Measurements from ENCODE around the gene EIF4E1B. TPM values are rescaled to one million over a fixed set of nuclear protein-coding genes. Genes with fewer than 3 reads are reported as not detected.

Gene EIF4E1B
- total and polyA plus RNA-seq, 4 donors: not detected

- H3K4me3 ChIP-seq (ENCODE audit: low read depth in 1 of 3, low read length in 3 of 3): no peak overlapping the region
- DNase-seq (ENCODE audit: low spot score): no peak
- peaks cover 0 to 5% (median 5%) of the 10 kb centered on the region in 4 donors for H3K4me1 ChIP-seq (ENCODE audit: control insufficient read depth in 4 of 4, insufficient read depth in 4 of 4, low read length in 3 of 4)
- peaks cover 2 to 16% (median 6%) of the 10 kb centered on the region in 4 donors for H3K27me3 ChIP-seq (ENCODE audit: control insufficient read depth in 4 of 4, insufficient read depth in 4 of 4, low read length in 3 of 4)
- H3K27ac ChIP-seq (ENCODE audit: low read depth in 1 of 2, low read length in 2 of 2): no peak overlapping the region
- no peaks in the 10 kb centered on the region for H3K9me3 ChIP-seq (ENCODE audit: control insufficient read depth in 4 of 4, low read length in 3 of 4)
- no peak for TF ChIP-seq GABPA (IDR thresholded peaks at IDR 0.05 in 1 of 2, conservative IDR thresholded peaks at IDR 0.05 in 1 of 2)
- no peak for TF ChIP-seq FOXA2 (IDR thresholded peaks at IDR 0.05)
- no peak for TF ChIP-seq RAD21 (IDR thresholded peaks at IDR 0.05)
- TF ChIP-seq FOXA1 (IDR thresholded peaks at IDR 0.05): no peak
- no peak overlapping the region for H3K9ac ChIP-seq (ENCODE audit: low read depth in 1 of 2, low read length in 2 of 2)
- WGBS: 26% methylated on average over 6 of the region's 6 CpGs
- no peaks in the 10 kb centered on the region for H3K36me3 ChIP-seq (ENCODE audit: control insufficient read depth in 4 of 4, insufficient read depth in 3 of 4, low read depth in 1 of 4, low read length in 3 of 4)
These were observed 3.1 kb downstream of the EIF4E1B start for GRCh38 chr5:176633598-176633997.

- WGBS: 48% methylated on average over 9 of the region's 9 CpGs
- no peak overlapping the region for H3K27ac ChIP-seq (ENCODE audit: low read depth in 1 of 2, low read length in 2 of 2)
- no peak overlapping the region for H3K4me3 ChIP-seq (ENCODE audit: low read depth in 1 of 3, low read length in 3 of 3)
- H3K9me3 ChIP-seq (ENCODE audit: control insufficient read depth in 4 of 4, low read length in 3 of 4): no peaks in the 10 kb centered on the region
- no peak overlapping the region for H3K9ac ChIP-seq (ENCODE audit: low read depth in 1 of 2, low read length in 2 of 2)
- H3K27me3 ChIP-seq (ENCODE audit: control insufficient read depth in 4 of 4, insufficient read depth in 4 of 4, low read length in 3 of 4): peaks cover 0 to 3% (median 1%) of the 10 kb centered on the region in 4 donors
- no peaks in the 10 kb centered on the region for H3K36me3 ChIP-seq (ENCODE audit: control insufficient read depth in 4 of 4, insufficient read depth in 3 of 4, low read depth in 1 of 4, low read length in 3 of 4)
- no peak for DNase-seq (ENCODE audit: low spot score)
- no peak for TF ChIP-seq NR2F2 (IDR thresholded peaks at IDR 0.05)
- TF ChIP-seq HNF4A (conservative IDR thresholded peaks at IDR 0.05): no peak
- TF ChIP-seq GABPA (IDR thresholded peaks at IDR 0.05 in 1 of 2, conservative IDR thresholded peaks at IDR 0.05 in 1 of 2): no peak
- TF ChIP-seq ATF3 (IDR thresholded peaks at IDR 0.05): no peak
- TF ChIP-seq FOXA1 (IDR thresholded peaks at IDR 0.05): no peak
- H3K4me1 ChIP-seq (ENCODE audit: control insufficient read depth in 4 of 4, insufficient read depth in 4 of 4, low read length in 3 of 4): no peaks in the 10 kb centered on the region
These were observed 6.0 kb downstream of the EIF4E1B start for GRCh38 chr5:176636426-176636825.

GRCh38 chr5:176637556-176637955, 7.1 kb downstream of the EIF4E1B start:
- H3K36me3 ChIP-seq (ENCODE audit: control insufficient read depth in 4 of 4, insufficient read depth in 3 of 4, low read depth in 1 of 4, low read length in 3 of 4): no peaks in the 10 kb centered on the region
- H3K4me3 ChIP-seq (ENCODE audit: low read depth in 1 of 3, low read length in 3 of 3): no peak overlapping the region
- no peaks in the 10 kb centered on the region for H3K4me1 ChIP-seq (ENCODE audit: control insufficient read depth in 4 of 4, insufficient read depth in 4 of 4, low read length in 3 of 4)
- peaks cover 0 to 3% (median 1%) of the 10 kb centered on the region in 4 donors for H3K27me3 ChIP-seq (ENCODE audit: control insufficient read depth in 4 of 4, insufficient read depth in 4 of 4, low read length in 3 of 4)
- no peaks in the 10 kb centered on the region for H3K9me3 ChIP-seq (ENCODE audit: control insufficient read depth in 4 of 4, low read length in 3 of 4)
- WGBS: 68% methylated on average over 4 of the region's 4 CpGs
- no peak overlapping the region for H3K9ac ChIP-seq (ENCODE audit: low read depth in 1 of 2, low read length in 2 of 2)
- no peak for DNase-seq (ENCODE audit: low spot score)
- H3K27ac ChIP-seq (ENCODE audit: low read depth in 1 of 2, low read length in 2 of 2): no peak overlapping the region
- TF ChIP-seq GABPA (IDR thresholded peaks at IDR 0.05 in 1 of 2, conservative IDR thresholded peaks at IDR 0.05 in 1 of 2) (no peak), RAD21 (IDR thresholded peaks at IDR 0.05) (no peak), JUND (IDR thresholded peaks at IDR 0.05) (no peak), MAX (IDR thresholded peaks at IDR 0.05) (no peak), YY1 (IDR thresholded peaks at IDR 0.05) (no peak), NR2F2 (IDR thresholded peaks at IDR 0.05) (no peak), HNF4G (IDR thresholded peaks at IDR 0.05) (no peak), EGR1 (IDR thresholded peaks at IDR 0.05; ENCODE audit: low read depth in 2 of 2) (no peak), FOXA1 (IDR thresholded peaks at IDR 0.05) (no peak), HNF4A (conservative IDR thresholded peaks at IDR 0.05) (no peak), ATF3 (IDR thresholded peaks at IDR 0.05) (no peak), CTCF (IDR thresholded peaks at IDR 0.05; ENCODE audit: low read depth, low read length, missing input control) (no peak)

All from liver (tissue), 9 donors.